Neutrophil (primary cell): ENCODE measurements around the gene TAF12.
"Not testable (repeated sequence)": the region's sequence is repeated elsewhere in the genome, so short reads cannot be mapped to it uniquely, and the experiment has no call there.

Experiments used
- H3K27ac ChIP-seq: fragments of 200-600 bp; sonication (generic); 2 replicates; pipeline ENCODE4 v1.5.1; 2016; ENCODE audit warnings: mild to moderate bottlenecking, moderate library complexity
- H3K27me3 ChIP-seq: fragments of 200-600 bp; sonication (generic); 2 replicates; pipeline ENCODE4 v1.6.0; 2016; ENCODE audit warnings: mild to moderate bottlenecking
- H3K36me3 ChIP-seq: fragments of 200-600 bp; sonication (generic); 2 replicates; pipeline ENCODE4 v1.5.1; 2017
- H3K4me1 ChIP-seq, 2 experiments: fragments of 200-600 bp in 1 of 2; sonication (generic) in 1 of 2; 1 replicate in 1 of 2; 2 replicates in 1 of 2; pipeline versions ENCODE4 v1.5.1 to v1.6.1; 2013 to 2016; ENCODE audit warnings: low read depth in 1 of 2, low read length in 1 of 2, mild to moderate bottlenecking in 1 of 2, moderate library complexity in 1 of 2; ENCODE audit not compliant: control insufficient read depth in 1 of 2, insufficient read depth in 1 of 2
- H3K4me3 ChIP-seq, 2 experiments: fragments of 200-600 bp in 1 of 2; sonication (generic) in 1 of 2; 1 replicate in 1 of 2; 2 replicates in 1 of 2; pipeline ENCODE4 v1.5.1; 2013 to 2016; ENCODE audit warnings: low read depth in 1 of 2, low read length in 1 of 2, mild to moderate bottlenecking in 1 of 2, moderate library complexity in 1 of 2
- H3K9me3 ChIP-seq: fragments of 200-600 bp; sonication (generic); 2 replicates; pipeline ENCODE4 v1.5.1; 2016
- CTCF ChIP-seq: fragments of 200-600 bp; sonication (generic); IDR thresholded peaks from 2 replicates; pipeline ENCODE4 v1.5.1; 2016; ENCODE audit warnings: antibody characterized with exemption

The TAF12 gene

GRCh38 chr1:28601696-28602095 is 41.2 kb downstream of the TAF12 start:
- H3K4me3 ChIP-seq: no peak overlapping the region
- H3K9me3 ChIP-seq: no peaks in the 10 kb centered on the region
- H3K27me3 ChIP-seq: no peaks in the 10 kb centered on the region
- no peaks in the 10 kb centered on the region for H3K4me1 ChIP-seq
- no peak overlapping the region for H3K27ac ChIP-seq
- TF ChIP-seq CTCF: no peak
- H3K36me3 ChIP-seq: peaks cover 82% of the 10 kb centered on the region

- H3K36me3 ChIP-seq: peaks cover 48% of the 10 kb centered on the region
- H3K4me1 ChIP-seq: peaks cover 8 to 13% of the 10 kb centered on the region in 2 experiments
- not testable (repeated sequence) for H3K27ac ChIP-seq, H3K9me3 ChIP-seq, H3K4me3 ChIP-seq
- H3K27me3 ChIP-seq: peaks cover 12% of the 10 kb centered on the region
Measured at GRCh38 chr1:28596276-28596675, 46.6 kb downstream of the TAF12 start.

- peaks cover 8 to 13% of the 10 kb centered on the region in 2 experiments for H3K4me1 ChIP-seq
- no peak overlapping the region for H3K4me3 ChIP-seq
- TF ChIP-seq CTCF: no peak
- peaks cover 42% of the 10 kb centered on the region for H3K36me3 ChIP-seq
- H3K9me3 ChIP-seq: no peaks in the 10 kb centered on the region
- H3K27ac ChIP-seq: no peak overlapping the region
- H3K27me3 ChIP-seq: peaks cover 12% of the 10 kb centered on the region
Measured at GRCh38 chr1:28595412-28596191, 47.3 kb downstream of the TAF12 start.

- H3K27ac ChIP-seq, H3K4me3 ChIP-seq, H3K9me3 ChIP-seq: not testable (repeated sequence)
- Histone ChIP-seq H3K4me1 (peaks cover 8 to 13% of the 10 kb centered on the region in 2 experiments), H3K36me3 (peaks cover 35% of the 10 kb centered on the region), H3K27me3 (peaks cover 12% of the 10 kb centered on the region)
Measured at GRCh38 chr1:28594686-28595411, 48.0 kb downstream of the TAF12 start.

GRCh38 chr1:28593988-28594356 is 48.9 kb downstream of the TAF12 start:
- not testable (repeated sequence) for H3K27ac ChIP-seq, H3K9me3 ChIP-seq

GRCh38 chr1:28592321-28593071 is 50.4 kb downstream of the TAF12 start:
- H3K4me3 ChIP-seq: peak overlapping the region; percentile 49 to 52
- H3K36me3 ChIP-seq: peaks cover 19% of the 10 kb centered on the region
- H3K27me3 ChIP-seq: peaks cover 12% of the 10 kb centered on the region
- TF ChIP-seq CTCF: no peak
- H3K4me1 ChIP-seq: peaks cover 8 to 13% of the 10 kb centered on the region in 2 experiments
- no peak overlapping the region for H3K27ac ChIP-seq
- H3K9me3 ChIP-seq: no peaks in the 10 kb centered on the region

More at GRCh38 chr1:28593988-28594356, 48.9 kb downstream of the TAF12 start:
- peaks cover 8 to 13% of the 10 kb centered on the region in 2 experiments for H3K4me1 ChIP-seq
- peaks cover 12% of the 10 kb centered on the region for H3K27me3 ChIP-seq
- peaks cover 29% of the 10 kb centered on the region for H3K36me3 ChIP-seq
- H3K4me3 ChIP-seq: not testable (repeated sequence)
